GM18519 (cell line): ENCODE results near the gene MIP.
"Not testable (repeated sequence)": the region's sequence is repeated elsewhere in the genome, so short reads cannot be mapped to it uniquely, and the experiment has no call there.

Experiments
- ATAC-seq: cut with Tn5 transposase; IDR thresholded peaks from one replicate; pipeline ENCODE4 v1.9.1; 2021; ENCODE audit warnings: mild to moderate bottlenecking, moderate library complexity; ENCODE audit not compliant: unreplicated experiment, low FRiP score

The MIP gene

DNA sequence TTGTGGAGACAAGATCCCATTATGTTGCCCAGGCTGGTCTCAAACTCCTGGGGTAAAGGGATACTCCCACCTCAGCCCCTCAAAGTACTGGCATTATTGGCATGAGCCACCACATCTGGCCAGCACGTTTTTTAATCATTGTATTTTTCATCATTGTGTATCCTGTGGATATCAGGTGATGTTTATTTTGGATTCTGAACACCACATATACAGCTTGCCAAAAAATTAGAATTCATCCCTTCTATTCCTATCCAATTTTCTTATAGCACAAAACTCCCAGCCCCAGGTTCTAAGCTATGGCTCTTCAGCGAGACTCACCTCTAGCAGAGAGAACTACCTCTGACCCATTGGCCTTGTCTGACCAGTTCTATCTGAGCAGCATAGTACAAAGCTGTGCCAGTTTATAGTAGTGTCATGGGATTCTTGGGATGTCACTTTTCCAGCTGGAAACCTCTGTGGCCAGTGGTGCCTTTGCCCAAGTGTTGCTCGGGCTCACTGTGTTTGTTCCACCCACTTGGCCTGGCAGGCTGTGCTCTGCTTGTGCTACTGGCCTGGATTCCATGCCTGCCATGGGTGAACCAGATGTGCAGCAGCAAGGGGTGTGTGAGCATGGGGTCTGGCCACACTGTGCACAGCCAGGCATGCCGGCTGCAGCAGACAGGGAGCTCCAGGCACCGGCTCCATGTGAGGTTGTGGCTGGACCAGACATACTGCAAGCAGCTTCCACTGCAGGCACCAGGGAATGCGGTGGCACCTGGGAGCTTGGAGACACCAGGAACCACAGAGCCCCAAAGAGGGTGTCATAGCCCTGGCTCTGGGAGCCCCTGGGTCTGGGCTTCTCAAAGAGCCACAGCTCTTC, 42.4 kb downstream of the MIP start:
- ATAC-seq, result no peak

DNA sequence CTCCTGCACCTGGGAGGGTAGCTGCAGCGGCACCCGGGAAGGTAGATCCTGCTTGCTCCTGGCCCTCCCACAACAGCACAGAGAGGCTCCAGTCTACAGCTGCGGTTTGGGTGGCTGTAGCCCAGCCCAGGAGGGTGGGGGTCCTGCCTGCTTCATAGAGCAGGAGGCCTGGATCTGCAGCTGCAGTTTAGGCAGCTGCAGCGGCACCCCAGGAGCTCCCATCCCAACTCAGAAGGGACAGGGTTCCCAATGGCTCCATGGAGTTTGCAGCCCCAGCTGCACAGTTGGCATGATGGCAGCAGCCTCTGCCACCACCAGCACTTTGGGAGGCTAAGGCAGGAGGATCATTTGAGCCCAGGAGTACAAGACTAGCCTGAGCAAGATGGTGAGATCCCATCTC, 43.7 kb downstream of the MIP start:
- no peak for ATAC-seq

DNA sequence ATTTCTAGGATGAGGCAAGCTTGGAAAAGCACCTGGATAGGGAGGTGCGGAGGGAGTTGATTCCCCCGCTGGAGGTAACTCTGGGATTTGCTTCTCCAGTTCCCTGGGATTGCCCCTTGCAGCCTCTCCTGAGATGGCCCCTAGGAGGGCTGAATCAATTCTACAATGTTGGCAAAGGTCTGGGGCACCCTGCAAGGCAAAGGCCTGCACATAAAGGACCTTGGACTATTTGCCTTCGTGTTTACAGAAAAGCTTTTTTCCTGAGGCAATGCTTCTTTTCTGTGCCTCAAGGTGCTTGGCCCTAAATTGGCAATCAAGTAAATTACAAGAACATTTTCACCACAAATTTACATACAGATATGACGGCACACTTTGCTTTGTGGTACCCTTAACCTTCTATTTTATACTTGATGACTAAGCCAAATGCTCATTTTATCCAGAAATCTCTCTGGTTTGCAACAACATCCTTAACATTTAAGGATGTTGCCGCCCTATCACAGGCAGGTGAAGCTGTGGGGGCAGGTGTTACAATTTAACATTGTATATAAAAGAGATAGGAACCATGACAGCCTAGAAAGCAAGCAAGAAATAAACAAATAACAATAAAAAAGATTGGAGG, 45.5 kb downstream of the MIP start:
- no peak for ATAC-seq

DNA sequence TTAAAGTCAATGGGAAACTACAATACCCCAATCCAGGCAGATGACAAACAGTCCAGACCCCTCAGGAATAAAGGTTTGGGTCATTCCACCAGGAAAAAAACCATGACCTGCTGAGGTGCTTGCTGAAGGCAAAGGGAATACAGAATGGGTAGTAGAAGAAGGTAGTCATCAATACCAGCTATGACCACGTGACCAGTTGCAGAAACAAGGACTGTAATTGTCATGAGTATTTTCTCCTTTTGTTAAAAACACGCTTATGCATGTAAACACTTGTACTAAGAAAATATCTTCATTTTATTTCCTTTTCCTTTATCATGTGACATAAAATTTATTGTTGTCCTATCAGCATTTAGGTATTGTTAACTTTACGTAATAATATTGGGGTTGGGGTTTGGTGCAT, 50.2 kb downstream of the MIP start:
- not testable (repeated sequence) for ATAC-seq

DNA sequence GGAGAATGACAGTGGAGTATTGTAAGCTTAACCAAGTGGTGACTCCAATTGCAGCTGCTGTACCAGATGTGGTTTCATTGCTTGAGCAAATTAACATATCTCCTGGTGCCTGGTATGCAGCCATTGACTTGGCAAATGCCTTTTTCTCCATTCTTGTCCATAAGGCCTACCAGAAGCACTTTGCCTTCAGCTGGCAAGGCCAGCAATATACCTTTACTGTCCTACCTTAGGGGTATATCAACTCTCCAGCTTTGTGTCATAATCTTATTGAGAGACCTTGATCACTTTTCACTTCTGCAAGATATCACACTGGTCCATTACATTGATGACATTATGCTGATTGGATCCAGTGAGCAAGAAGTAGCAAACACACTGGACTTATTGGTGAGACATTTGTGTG, 52.8 kb downstream of the MIP start:
- not testable (repeated sequence) for ATAC-seq

DNA sequence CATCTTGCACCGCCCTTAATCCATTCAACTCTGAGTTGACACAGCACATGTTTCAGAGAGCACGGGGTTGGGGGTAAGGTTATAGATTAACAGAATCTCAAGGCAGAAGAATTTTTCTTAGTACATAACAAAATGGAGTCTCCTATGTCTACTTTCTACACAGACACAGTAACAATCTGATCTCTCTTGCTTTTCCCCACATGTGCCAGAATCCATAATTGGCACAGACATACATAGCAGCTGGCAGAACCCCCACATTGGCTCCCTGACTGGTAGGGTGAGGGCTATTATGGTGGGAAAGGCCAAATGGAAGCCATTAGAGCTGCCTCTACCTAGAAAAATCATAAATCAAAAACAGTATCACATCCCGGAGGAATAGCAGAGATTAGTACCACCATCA, 53.3 kb downstream of the MIP start:
- ATAC-seq, result not testable (repeated sequence)
